HG03103 (cell line): ENCODE results near the gene NEB.
"Not testable (repeated sequence)": the region's sequence is repeated elsewhere in the genome, so short reads cannot be mapped to it uniquely, and the experiment has no call there.

Experiments
- ATAC-seq: cut with Tn5 transposase; IDR thresholded peaks from one replicate; pipeline ENCODE4 v1.9.1; 2021; ENCODE audit warnings: low read depth; ENCODE audit not compliant: unreplicated experiment

NEB gene

GRCh38 chr2:151711025-151711424 is 23.3 kb downstream of the NEB start:
- ATAC-seq, result no peak

- no peak for ATAC-seq
Measured at GRCh38 chr2:151708788-151709187, 25.5 kb downstream of the NEB start.

- ATAC-seq, result no peak
Measured at GRCh38 chr2:151707857-151708256, 26.4 kb downstream of the NEB start.

GRCh38 chr2:151704480-151704961 is 29.8 kb downstream of the NEB start:
- not testable (repeated sequence) for ATAC-seq

- not testable (repeated sequence) for ATAC-seq
Measured at GRCh38 chr2:151698134-151698533, 36.1 kb downstream of the NEB start.

GRCh38 chr2:151695778-151696177 is 38.5 kb downstream of the NEB start:
- no peak for ATAC-seq

- no peak for ATAC-seq
Measured at GRCh38 chr2:151691631-151692030, 42.6 kb downstream of the NEB start.

GRCh38 chr2:151688719-151689118 is 45.6 kb downstream of the NEB start:
- no peak for ATAC-seq

GRCh38 chr2:151682459-151683003 is 51.7 kb downstream of the NEB start:
- ATAC-seq, result no peak

GRCh38 chr2:151681051-151681450 is 53.2 kb downstream of the NEB start:
- ATAC-seq, result no peak

- ATAC-seq, result no peak
Measured at GRCh38 chr2:151679994-151680393, 54.3 kb downstream of the NEB start.

GRCh38 chr2:151678849-151679248 is 55.4 kb downstream of the NEB start:
- ATAC-seq, result no peak

- ATAC-seq, result no peak
Measured at GRCh38 chr2:151673016-151673415, 61.3 kb downstream of the NEB start.

- no peak for ATAC-seq
Measured at GRCh38 chr2:151672277-151672676, 62.0 kb downstream of the NEB start.

GRCh38 chr2:151670846-151671597 is 63.3 kb downstream of the NEB start:
- ATAC-seq, result no peak

- ATAC-seq, result no peak
Measured at GRCh38 chr2:151670346-151670745, 63.9 kb downstream of the NEB start.

GRCh38 chr2:151669585-151670081 is 64.6 kb downstream of the NEB start:
- ATAC-seq, result no peak

- ATAC-seq, result no peak
Measured at GRCh38 chr2:151668737-151669136, 65.5 kb downstream of the NEB start.

- no peak for ATAC-seq
Measured at GRCh38 chr2:151665959-151666358, 68.3 kb downstream of the NEB start.

GRCh38 chr2:151664520-151664919 is 69.8 kb downstream of the NEB start:
- peak; percentile 65 for ATAC-seq

GRCh38 chr2:151661625-151662024 is 72.7 kb downstream of the NEB start:
- ATAC-seq, result no peak

GRCh38 chr2:151658081-151658480 is 76.2 kb downstream of the NEB start:
- ATAC-seq, result no peak
